NB4 (cell line): ENCODE data around the gene RACGAP1.

Source experiments
- MYC ChIP-seq: IDR thresholded peaks from 2 replicates; pipeline ENCODE4 v1.6.1; 2011; ENCODE audit warnings: low read depth, low read length
- POLR2A ChIP-seq: IDR thresholded peaks from 2 replicates; pipeline ENCODE4 v1.6.1; 2011; ENCODE audit warnings: mild to moderate bottlenecking; ENCODE audit not compliant: insufficient read length; ENCODE audit errors: extremely low read depth
- TF ChIP-seq, protein P1 (sequence below): IDR thresholded peaks from one replicate; pipeline ENCODE4 v1.5.1; 2012; ENCODE audit warnings: low read depth, low read length
- TF ChIP-seq, protein P2 (sequence below): IDR thresholded peaks from 2 replicates; pipeline ENCODE4 v1.6.1; 2011; ENCODE audit warnings: low read depth, low read length

DNA sequence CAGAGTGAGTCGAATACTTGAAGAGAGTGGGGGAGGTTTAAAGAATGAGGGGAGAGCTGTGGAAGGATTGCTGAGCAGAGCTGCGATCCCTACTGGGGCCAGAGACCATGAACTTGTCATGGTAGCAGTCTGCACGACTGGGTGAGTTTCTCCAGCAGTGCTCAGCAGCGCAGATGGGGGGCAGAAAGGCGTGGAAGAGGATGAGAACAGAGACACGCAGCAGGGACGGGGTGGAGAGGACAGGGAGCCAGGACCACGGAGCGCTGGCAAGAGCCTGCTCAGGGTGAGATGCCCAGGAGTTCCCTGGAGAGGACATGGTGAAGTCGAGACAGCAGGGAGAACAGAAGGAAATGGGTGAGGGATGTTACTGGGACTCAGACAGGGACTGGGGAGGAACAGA, 54.6 kb downstream of the RACGAP1 start:
- TF ChIP-seq POLR2A, result no peak
- TF ChIP-seq, protein P1, sequence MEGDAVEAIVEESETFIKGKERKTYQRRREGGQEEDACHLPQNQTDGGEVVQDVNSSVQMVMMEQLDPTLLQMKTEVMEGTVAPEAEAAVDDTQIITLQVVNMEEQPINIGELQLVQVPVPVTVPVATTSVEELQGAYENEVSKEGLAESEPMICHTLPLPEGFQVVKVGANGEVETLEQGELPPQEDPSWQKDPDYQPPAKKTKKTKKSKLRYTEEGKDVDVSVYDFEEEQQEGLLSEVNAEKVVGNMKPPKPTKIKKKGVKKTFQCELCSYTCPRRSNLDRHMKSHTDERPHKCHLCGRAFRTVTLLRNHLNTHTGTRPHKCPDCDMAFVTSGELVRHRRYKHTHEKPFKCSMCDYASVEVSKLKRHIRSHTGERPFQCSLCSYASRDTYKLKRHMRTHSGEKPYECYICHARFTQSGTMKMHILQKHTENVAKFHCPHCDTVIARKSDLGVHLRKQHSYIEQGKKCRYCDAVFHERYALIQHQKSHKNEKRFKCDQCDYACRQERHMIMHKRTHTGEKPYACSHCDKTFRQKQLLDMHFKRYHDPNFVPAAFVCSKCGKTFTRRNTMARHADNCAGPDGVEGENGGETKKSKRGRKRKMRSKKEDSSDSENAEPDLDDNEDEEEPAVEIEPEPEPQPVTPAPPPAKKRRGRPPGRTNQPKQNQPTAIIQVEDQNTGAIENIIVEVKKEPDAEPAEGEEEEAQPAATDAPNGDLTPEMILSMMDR, result no peak
- TF ChIP-seq MYC, result no peak
- TF ChIP-seq, protein P2, sequence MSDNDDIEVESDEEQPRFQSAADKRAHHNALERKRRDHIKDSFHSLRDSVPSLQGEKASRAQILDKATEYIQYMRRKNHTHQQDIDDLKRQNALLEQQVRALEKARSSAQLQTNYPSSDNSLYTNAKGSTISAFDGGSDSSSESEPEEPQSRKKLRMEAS, result no peak
